ENCODE results near the gene FUT6.
"Not testable (repeated sequence)": the region's sequence is repeated elsewhere in the genome, so short reads cannot be mapped to it uniquely, and the experiment has no call there.

Gene FUT6

GRCh38 chr19:5863030-5863665 lies 23.6 kb upstream of the FUT6 start:
- no peak overlapping the region for H3K27ac ChIP-seq (ENCODE audit: low read depth, low read length)
- H3K23ac ChIP-seq (ENCODE audit: low read length) = no peak overlapping the region
- peaks cover 0 to 3% of the 10 kb centered on the region in 2 experiments for H3K4me1 ChIP-seq (ENCODE audit: control insufficient read depth in 1 of 2, insufficient read depth in 2 of 2, low read length in 2 of 2)
- no peak overlapping the region for H4K8ac ChIP-seq (ENCODE audit: low read depth, low read length)
- no peaks in the 10 kb centered on the region for H3K36me3 ChIP-seq (ENCODE audit: control insufficient read depth in 1 of 2, insufficient read depth in 2 of 2, low read length in 2 of 2)
- no peak overlapping the region for H2BK5ac ChIP-seq (ENCODE audit: low read depth, low read length, poor library complexity)
- no CpG with 5 or more reads among the region's 11 CpGs for WGBS (ENCODE audit: extremely low coverage, insufficient coverage, insufficient read length)
- H2AK5ac ChIP-seq (ENCODE audit: low read length) = no peak overlapping the region
- no peak overlapping the region for H2AFZ ChIP-seq (ENCODE audit: insufficient read depth, low read length, poor library complexity)
- no peak overlapping the region for H2BK12ac ChIP-seq (ENCODE audit: low read length)
- H3K4ac ChIP-seq (ENCODE audit: low read depth, low read length) = no peak overlapping the region
- no peak overlapping the region for H2BK120ac ChIP-seq (ENCODE audit: insufficient read depth, low read length, poor library complexity)
- H3K4me3 ChIP-seq (ENCODE audit: low read depth, low read length) = no peak overlapping the region
- H3K14ac ChIP-seq (ENCODE audit: low read length) = no peak overlapping the region
- no peak overlapping the region for H4K91ac ChIP-seq (ENCODE audit: low read depth, low read length)
- no peak for DNase-seq
- no peaks in the 10 kb centered on the region for H3K27me3 ChIP-seq (ENCODE audit: insufficient read depth, low read length)
- H3K4me2 ChIP-seq (ENCODE audit: low read length) = no peak overlapping the region
- no peak overlapping the region for H4K12ac ChIP-seq (ENCODE audit: low read depth, low read length)
- H3K18ac ChIP-seq (ENCODE audit: low read length) = no peak overlapping the region
- no peak overlapping the region for H3K9ac ChIP-seq (ENCODE audit: low read length)
- H3K9me3 ChIP-seq (ENCODE audit: insufficient read depth, low read depth, low read length) = peaks cover 1% of the 10 kb centered on the region
- H3K79me2 ChIP-seq (ENCODE audit: control insufficient read depth, insufficient read depth, low read length, poor library complexity) = no peaks in the 10 kb centered on the region
- no peaks in the 10 kb centered on the region for H3K79me1 ChIP-seq (ENCODE audit: low read length)

- H3K4me3 ChIP-seq (ENCODE audit: low read depth, low read length) = no peak overlapping the region
Observed at GRCh38 chr19:5857203-5858081, 17.9 kb upstream of the FUT6 start.

GRCh38 chr19:5855151-5855550 lies 15.6 kb upstream of the FUT6 start:
- H3K23ac ChIP-seq (ENCODE audit: low read length); H2AK5ac ChIP-seq (ENCODE audit: low read length); H4K12ac ChIP-seq (ENCODE audit: low read depth, low read length); H3K79me2 ChIP-seq (ENCODE audit: control insufficient read depth, insufficient read depth, low read length, poor library complexity); H2AFZ ChIP-seq (ENCODE audit: insufficient read depth, low read length, poor library complexity); H4K91ac ChIP-seq (ENCODE audit: low read depth, low read length); H3K9me3 ChIP-seq (ENCODE audit: insufficient read depth, low read depth, low read length); H3K79me1 ChIP-seq (ENCODE audit: low read length); H2BK12ac ChIP-seq (ENCODE audit: low read length); H3K4me1 ChIP-seq (ENCODE audit: control insufficient read depth in 1 of 2, insufficient read depth in 2 of 2, low read length in 2 of 2); H3K36me3 ChIP-seq (ENCODE audit: control insufficient read depth in 1 of 2, insufficient read depth in 2 of 2, low read length in 2 of 2); H3K18ac ChIP-seq (ENCODE audit: low read length); H2BK5ac ChIP-seq (ENCODE audit: low read depth, low read length, poor library complexity); H3K9ac ChIP-seq (ENCODE audit: low read length); H3K14ac ChIP-seq (ENCODE audit: low read length); H4K8ac ChIP-seq (ENCODE audit: low read depth, low read length); DNase-seq; H3K4me2 ChIP-seq (ENCODE audit: low read length); H3K27ac ChIP-seq (ENCODE audit: low read depth, low read length); H3K4ac ChIP-seq (ENCODE audit: low read depth, low read length); H3K27me3 ChIP-seq (ENCODE audit: insufficient read depth, low read length); H3K4me3 ChIP-seq (ENCODE audit: low read depth, low read length); H2BK120ac ChIP-seq (ENCODE audit: insufficient read depth, low read length, poor library complexity): not testable (repeated sequence)
- no CpG with 5 or more reads among the region's 9 CpGs for WGBS (ENCODE audit: extremely low coverage, insufficient coverage, insufficient read length)

More at GRCh38 chr19:5857203-5858081, 17.9 kb upstream of the FUT6 start:
- Histone ChIP-seq H2BK120ac (ENCODE audit: insufficient read depth, low read length, poor library complexity) (no peak overlapping the region), H3K14ac (ENCODE audit: low read length) (no peak overlapping the region), H2AFZ (ENCODE audit: insufficient read depth, low read length, poor library complexity) (no peak overlapping the region), H3K79me1 (ENCODE audit: low read length) (no peaks in the 10 kb centered on the region), H3K4ac (ENCODE audit: low read depth, low read length) (no peak overlapping the region), H3K18ac (ENCODE audit: low read length) (no peak overlapping the region), H3K4me1 (ENCODE audit: control insufficient read depth in 1 of 2, insufficient read depth in 2 of 2, low read length in 2 of 2) (peaks cover 0 to 3% of the 10 kb centered on the region in 2 experiments), H3K27ac (ENCODE audit: low read depth, low read length) (no peak overlapping the region), H4K91ac (ENCODE audit: low read depth, low read length) (no peak overlapping the region), H2BK12ac (ENCODE audit: low read length) (no peak overlapping the region), H3K9ac (ENCODE audit: low read length) (no peak overlapping the region), H4K8ac (ENCODE audit: low read depth, low read length) (no peak overlapping the region), H3K4me2 (ENCODE audit: low read length) (no peak overlapping the region), H2AK5ac (ENCODE audit: low read length) (no peak overlapping the region), H4K12ac (ENCODE audit: low read depth, low read length) (no peak overlapping the region), H3K23ac (ENCODE audit: low read length) (no peak overlapping the region), H3K27me3 (ENCODE audit: insufficient read depth, low read length) (no peaks in the 10 kb centered on the region), H3K9me3 (ENCODE audit: insufficient read depth, low read depth, low read length) (peaks cover 1% of the 10 kb centered on the region), H2BK5ac (ENCODE audit: low read depth, low read length, poor library complexity) (no peak overlapping the region), H3K79me2 (ENCODE audit: control insufficient read depth, insufficient read depth, low read length, poor library complexity) (no peaks in the 10 kb centered on the region), H3K36me3 (ENCODE audit: control insufficient read depth in 1 of 2, insufficient read depth in 2 of 2, low read length in 2 of 2) (no peaks in the 10 kb centered on the region)
- peak; percentile 95 to 98 for DNase-seq
- WGBS (ENCODE audit: extremely low coverage, insufficient coverage, insufficient read length) = no CpG with 5 or more reads among the region's 18 CpGs

- not testable (repeated sequence) for H3K9me3 ChIP-seq (ENCODE audit: insufficient read depth, low read depth, low read length); H3K27ac ChIP-seq (ENCODE audit: low read depth, low read length); H2BK5ac ChIP-seq (ENCODE audit: low read depth, low read length, poor library complexity); H3K4ac ChIP-seq (ENCODE audit: low read depth, low read length); H2BK120ac ChIP-seq (ENCODE audit: insufficient read depth, low read length, poor library complexity); H3K9ac ChIP-seq (ENCODE audit: low read length); H3K36me3 ChIP-seq (ENCODE audit: control insufficient read depth in 1 of 2, insufficient read depth in 2 of 2, low read length in 2 of 2); H3K27me3 ChIP-seq (ENCODE audit: insufficient read depth, low read length); H3K14ac ChIP-seq (ENCODE audit: low read length); DNase-seq; H3K4me3 ChIP-seq (ENCODE audit: low read depth, low read length); H3K4me1 ChIP-seq (ENCODE audit: control insufficient read depth in 1 of 2, insufficient read depth in 2 of 2, low read length in 2 of 2); H4K12ac ChIP-seq (ENCODE audit: low read depth, low read length); H4K91ac ChIP-seq (ENCODE audit: low read depth, low read length); H3K23ac ChIP-seq (ENCODE audit: low read length); H3K18ac ChIP-seq (ENCODE audit: low read length); H2BK12ac ChIP-seq (ENCODE audit: low read length); H3K79me2 ChIP-seq (ENCODE audit: control insufficient read depth, insufficient read depth, low read length, poor library complexity); H4K8ac ChIP-seq (ENCODE audit: low read depth, low read length); H2AFZ ChIP-seq (ENCODE audit: insufficient read depth, low read length, poor library complexity); H2AK5ac ChIP-seq (ENCODE audit: low read length); H3K79me1 ChIP-seq (ENCODE audit: low read length); H3K4me2 ChIP-seq (ENCODE audit: low read length)
- no CpG with 5 or more reads among the region's 10 CpGs for WGBS (ENCODE audit: extremely low coverage, insufficient coverage, insufficient read length)
Observed at GRCh38 chr19:5854121-5854520, 14.6 kb upstream of the FUT6 start.

All from trophoblast cell (in vitro differentiated cells and primary cell).